HG02678 (cell line): Measurements from ENCODE around the gene BIN1.
A peak's percentile ranks its signal among the peaks of the same experiment; 100 is the strongest.

Experiments used
- ATAC-seq: cut with Tn5 transposase; IDR thresholded peaks from one replicate; pipeline ENCODE4 v1.9.1; 2021; ENCODE audit warnings: mild to moderate bottlenecking, moderate library complexity; ENCODE audit not compliant: unreplicated experiment

The BIN1 gene

DNA sequence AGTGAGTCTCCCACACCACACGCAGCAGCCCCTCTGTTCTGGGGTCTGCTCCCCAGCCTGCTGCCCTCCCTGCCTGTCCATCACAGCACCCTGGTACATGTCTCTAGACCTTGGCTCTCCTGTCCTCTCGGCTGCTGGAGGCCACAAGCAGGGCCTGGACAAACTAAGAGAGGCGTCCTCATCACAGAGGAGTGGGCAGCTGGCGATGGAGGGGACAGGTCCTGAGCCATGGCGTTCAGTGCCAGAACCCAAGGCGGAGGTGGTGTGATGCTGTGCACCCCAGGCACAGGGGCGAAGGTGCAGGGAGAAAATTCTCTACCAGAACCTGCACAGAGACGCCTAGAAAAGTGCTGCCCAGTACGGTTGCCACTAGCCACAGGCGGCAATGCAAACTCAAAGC lies 47.4 kb downstream of the BIN1 start:
- ATAC-seq: no peak

- ATAC-seq: no peak
Measured at GRCh38 chr2:127058954-127059252, 48.1 kb downstream of the BIN1 start.

- no peak for ATAC-seq
Measured at GRCh38 chr2:127058246-127058953, 48.6 kb downstream of the BIN1 start.

- ATAC-seq: no peak
Measured at GRCh38 chr2:127057371-127058245, 49.3 kb downstream of the BIN1 start.

- ATAC-seq: no peak
Measured at GRCh38 chr2:127056631-127057370, 50.2 kb downstream of the BIN1 start.

DNA sequence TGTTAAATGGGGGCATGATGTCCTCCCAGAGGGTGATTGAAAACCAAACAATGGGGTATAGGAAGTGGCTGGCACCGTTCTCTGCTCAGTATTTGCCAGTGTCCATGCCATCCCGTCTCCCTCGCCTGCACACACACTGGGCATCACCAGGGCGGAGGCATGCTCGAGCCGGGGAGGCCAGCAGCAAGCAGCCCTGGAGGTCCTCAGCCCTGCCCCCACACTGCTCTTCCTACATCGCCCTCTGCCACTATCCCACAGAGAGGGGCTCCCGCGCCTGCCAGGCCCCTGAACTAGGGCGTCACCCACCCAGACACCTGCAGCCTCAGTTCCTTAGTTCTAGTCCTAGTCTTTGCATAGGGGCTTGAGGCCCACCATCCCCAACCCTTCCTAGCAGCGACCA lies 50.9 kb downstream of the BIN1 start:
- ATAC-seq: no peak

DNA sequence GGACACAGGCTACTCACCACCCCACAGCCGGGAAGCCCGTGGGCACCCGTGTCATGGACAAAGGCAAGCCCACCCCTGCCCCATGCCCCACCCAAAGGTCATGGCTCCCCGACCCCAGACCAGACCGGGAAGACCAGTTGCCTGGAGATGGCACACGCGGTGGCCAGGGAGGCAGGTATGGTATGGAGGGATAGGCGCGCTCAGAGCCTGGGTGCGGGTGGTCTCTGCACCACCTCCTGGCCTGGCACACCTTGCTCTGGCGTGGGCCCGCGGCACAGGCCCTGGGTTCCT lies 51.2 kb downstream of the BIN1 start:
- no peak for ATAC-seq

DNA sequence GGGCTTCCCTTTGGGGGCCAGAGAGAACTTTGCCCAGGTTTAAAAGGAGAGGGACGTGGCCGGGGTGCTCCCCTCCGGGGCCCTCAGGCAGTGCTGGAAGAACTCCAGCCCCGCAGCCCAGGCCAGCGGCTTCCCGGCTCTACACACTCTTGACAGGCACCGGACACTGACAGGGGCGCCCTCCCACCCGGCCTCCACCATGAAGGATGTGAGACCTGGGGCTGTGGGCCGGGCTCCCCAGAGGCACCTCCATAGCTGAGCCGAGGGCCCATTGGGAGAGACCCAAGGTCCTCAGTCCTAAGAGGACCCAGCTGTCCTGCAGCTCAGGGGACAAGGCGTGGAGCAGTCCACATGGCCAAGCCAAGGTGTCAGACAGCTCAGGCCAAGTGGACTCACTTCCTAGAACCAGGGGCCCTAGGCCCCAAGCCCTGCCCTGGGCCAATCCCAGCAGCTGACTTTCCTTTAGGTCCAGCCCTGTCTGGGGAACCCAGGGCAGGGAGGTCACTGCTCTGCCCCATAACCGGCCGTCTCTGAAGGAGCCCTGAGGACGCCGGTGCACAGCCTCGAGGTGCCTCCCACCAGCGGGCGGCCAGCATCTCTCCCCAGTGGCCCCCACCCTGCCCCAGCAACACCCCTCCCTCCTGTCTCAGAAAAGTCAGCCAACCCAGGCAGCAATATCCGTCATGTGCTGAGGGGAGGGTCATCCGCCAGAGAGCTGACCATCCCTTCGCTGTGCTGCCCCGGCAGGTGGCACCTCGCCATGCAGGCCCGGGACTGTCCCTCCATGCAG lies 51.8 kb downstream of the BIN1 start:
- no peak for ATAC-seq

DNA sequence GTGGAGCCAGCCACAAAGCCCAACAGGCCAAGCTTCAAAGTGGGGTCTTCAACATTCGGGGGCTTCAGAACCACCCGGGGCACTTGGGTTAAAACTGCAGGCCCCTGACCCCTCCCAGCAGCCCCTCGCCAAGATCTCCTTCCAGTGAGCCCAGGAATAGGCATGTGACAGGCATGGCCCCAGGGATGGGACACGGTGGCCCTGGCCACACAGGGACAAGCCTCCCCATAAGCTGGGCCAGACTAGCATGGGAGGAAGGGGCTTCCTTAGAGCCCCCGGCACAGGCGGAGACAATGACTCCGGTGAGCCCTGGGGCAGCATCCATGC lies 52.4 kb downstream of the BIN1 start:
- no peak for ATAC-seq

GRCh38 chr2:127053731-127054603 lies 53.0 kb downstream of the BIN1 start:
- ATAC-seq: no peak

DNA sequence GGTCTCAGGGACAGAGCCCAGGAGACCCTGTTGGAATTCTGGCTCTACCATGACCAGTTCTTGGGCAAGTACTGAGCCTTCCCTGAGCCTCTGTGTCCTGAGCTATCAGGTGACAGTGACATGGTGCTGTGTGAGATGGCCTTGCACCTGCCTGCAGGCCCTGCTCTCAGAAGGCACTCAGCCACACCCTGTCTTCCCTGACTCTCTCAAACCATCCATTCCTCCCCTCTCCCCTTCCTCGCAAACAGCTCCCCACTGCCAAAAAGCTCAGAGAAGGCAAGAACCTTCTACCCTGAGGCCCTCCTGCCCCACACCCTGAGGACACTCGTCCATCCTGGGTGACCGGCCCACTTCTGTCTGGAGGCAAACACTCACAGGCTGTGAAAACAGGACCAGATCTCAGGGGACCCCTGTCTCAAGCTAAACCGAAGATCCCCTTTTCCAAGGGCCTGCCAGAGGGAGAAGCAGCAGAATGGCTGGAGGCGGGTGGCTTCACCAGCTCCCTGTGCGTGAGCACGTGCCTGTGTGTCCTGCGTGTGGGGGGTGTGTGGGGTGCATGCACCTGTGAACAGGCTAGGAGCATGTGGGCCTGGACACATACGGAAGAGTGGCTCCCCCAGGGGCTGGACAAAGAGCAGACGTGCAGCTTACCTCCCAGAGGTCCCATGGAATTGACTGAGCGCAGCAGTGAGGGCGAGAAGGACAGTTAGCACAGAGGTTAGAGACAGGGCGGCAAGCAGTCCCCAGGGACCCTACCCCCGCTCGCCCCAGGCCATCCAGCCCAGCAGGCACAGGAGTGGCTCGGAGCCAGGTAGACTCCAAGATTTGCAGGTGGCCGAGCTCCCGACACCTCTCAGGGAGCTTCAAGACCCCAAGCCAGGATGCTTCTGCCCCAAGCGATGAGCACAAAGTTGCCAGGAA lies 53.9 kb downstream of the BIN1 start:
- no peak for ATAC-seq

DNA sequence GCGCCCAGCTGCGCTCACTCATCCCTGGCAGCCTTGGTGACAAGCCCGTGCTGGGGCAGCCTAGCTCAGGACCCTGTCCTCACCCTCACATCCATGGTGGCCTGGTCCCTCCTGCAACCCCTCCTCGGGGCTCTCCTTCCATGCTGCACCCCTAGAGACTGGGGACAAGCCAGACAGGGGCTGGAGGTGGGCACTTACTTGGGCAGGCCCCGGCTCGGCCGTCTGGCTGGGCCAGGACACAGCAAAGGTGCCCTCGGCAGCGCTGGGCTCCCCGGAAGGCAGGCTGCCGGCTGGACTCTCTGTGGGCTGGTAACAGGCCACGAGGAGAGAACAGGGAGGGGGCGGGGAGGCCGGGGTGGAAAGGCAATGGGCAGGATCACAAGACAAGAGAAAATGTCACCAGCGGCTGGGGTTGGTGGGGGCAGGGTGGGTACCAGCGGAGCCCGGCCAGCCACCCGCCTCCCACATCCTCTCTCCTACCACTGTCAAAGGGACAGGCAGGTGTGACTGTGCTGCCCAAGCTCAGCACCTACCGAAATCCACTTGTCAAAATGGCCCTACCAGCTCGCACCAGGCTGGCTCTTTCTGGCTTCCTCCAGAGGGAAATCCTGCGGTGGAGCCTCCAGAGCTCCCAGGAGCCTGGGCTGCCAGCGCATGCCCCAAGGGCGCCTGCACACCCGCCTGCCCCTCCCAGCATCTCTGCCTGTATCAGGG lies 54.7 kb downstream of the BIN1 start:
- ATAC-seq: no peak

DNA sequence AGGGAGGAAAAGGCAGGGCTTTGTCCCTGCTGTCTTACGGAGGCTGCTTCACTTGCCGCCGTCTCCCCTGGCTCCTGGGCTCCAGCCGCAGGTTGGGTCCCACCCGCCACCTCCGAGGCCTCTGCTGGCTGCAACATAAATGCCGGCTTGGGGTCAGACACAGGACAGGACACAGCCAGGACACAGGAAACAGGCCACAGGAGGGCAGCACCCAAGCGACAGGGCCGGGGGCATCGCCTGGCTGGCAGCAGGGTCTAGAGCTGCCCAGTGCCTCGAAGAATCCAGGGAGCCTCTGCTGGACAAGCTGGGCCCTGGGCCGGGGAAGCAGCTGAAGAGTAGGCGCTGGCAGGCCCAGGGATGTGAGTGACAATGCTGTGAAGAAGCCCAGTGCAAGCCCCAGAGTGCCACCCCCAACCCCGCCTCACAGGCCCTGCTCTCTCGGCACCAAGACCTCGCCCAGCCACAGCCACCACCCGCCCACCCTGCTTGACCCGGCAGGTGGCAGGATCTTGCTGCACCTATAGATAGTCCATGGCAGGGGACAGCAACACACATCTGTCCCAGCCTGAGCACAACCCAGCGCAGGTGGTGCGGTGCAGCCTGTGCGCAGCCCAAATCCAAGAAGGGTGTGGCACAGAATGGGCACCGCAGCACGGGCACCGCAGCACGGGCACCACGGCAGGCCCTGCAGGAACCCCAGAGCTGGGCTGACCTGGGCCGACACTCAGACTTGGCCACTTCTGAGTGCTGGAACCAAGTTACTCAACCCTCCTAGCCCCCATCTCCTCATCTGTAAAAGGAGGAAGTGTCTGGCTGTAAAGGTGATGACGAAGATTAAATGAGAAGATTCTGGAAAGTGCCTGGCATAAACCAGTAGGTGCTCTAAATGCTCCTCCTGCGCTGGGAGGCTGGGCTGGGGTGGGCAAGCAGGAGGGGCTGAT lies 55.6 kb downstream of the BIN1 start:
- no peak for ATAC-seq

GRCh38 chr2:127050803-127051115 lies 56.2 kb downstream of the BIN1 start:
- ATAC-seq: no peak

- ATAC-seq: peak; percentile 81
Measured at GRCh38 chr2:127049927-127050802, 56.8 kb downstream of the BIN1 start.

GRCh38 chr2:127048969-127049897 lies 57.7 kb downstream of the BIN1 start:
- ATAC-seq: no peak
